Measurements from ENCODE around the gene TEX9.
"Not testable (repeated sequence)": the region's sequence is repeated elsewhere in the genome, so short reads cannot be mapped to it uniquely, and the experiment has no call there.

Gene TEX9

GRCh38 chr15:56411122-56411749 is 46.0 kb downstream of the TEX9 start:
- TF ChIP-seq ZFX (IDR thresholded peaks at IDR 0.05; ENCODE audit: borderline replicate concordance): no peak
- TF ChIP-seq, protein P1, sequence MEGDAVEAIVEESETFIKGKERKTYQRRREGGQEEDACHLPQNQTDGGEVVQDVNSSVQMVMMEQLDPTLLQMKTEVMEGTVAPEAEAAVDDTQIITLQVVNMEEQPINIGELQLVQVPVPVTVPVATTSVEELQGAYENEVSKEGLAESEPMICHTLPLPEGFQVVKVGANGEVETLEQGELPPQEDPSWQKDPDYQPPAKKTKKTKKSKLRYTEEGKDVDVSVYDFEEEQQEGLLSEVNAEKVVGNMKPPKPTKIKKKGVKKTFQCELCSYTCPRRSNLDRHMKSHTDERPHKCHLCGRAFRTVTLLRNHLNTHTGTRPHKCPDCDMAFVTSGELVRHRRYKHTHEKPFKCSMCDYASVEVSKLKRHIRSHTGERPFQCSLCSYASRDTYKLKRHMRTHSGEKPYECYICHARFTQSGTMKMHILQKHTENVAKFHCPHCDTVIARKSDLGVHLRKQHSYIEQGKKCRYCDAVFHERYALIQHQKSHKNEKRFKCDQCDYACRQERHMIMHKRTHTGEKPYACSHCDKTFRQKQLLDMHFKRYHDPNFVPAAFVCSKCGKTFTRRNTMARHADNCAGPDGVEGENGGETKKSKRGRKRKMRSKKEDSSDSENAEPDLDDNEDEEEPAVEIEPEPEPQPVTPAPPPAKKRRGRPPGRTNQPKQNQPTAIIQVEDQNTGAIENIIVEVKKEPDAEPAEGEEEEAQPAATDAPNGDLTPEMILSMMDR (IDR thresholded peaks at IDR 0.05): no peak

DNA sequence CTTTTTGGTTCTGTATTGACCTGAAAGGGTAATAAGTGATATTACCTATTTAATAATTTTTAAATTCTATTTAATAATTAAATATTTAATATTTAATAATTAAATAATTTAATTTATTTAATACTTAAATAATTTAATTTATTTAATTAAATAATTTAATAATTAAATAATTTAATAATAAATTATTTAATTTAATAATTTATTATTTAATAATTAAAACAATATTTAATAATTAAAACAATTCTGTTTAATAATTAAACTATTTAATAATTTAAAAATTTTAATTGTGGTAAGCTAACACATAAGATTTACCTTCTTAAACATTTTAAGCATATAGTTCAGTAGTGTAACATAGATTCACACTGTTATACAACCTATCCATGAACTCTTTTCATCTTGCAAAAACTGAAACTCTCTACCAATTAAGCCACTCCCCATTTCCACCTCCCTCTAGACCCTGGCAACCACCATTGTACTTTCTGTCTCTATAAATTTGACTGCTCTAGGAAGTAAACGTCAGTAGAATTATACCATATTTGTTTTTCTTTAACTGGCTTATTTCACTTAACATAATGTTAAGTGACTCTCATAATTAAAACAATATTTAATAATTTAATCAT is 48.0 kb downstream of the TEX9 start:
- H3K27ac ChIP-seq: not testable (repeated sequence)

More at GRCh38 chr15:56411122-56411749, 46.0 kb downstream of the TEX9 start:
- no peak overlapping the region for H3K27ac ChIP-seq

GRCh38 chr15:56425276-56425675 is 60.0 kb downstream of the TEX9 start:
- no peak for TF ChIP-seq ZFX (IDR thresholded peaks at IDR 0.05; ENCODE audit: borderline replicate concordance)
- TF ChIP-seq, protein P1 (IDR thresholded peaks at IDR 0.05): no peak
- no peak overlapping the region for H3K27ac ChIP-seq

- H3K27ac ChIP-seq: no peak overlapping the region
- TF ChIP-seq ZFX (IDR thresholded peaks at IDR 0.05; ENCODE audit: borderline replicate concordance): no peak
- TF ChIP-seq, protein P1 (IDR thresholded peaks at IDR 0.05): no peak
Measured at GRCh38 chr15:56425976-56426375, 60.8 kb downstream of the TEX9 start.

GRCh38 chr15:56428821-56429458 is 63.7 kb downstream of the TEX9 start:
- no peak overlapping the region for H3K27ac ChIP-seq
- TF ChIP-seq, protein P1 (IDR thresholded peaks at IDR 0.05): peak; percentile 70
- TF ChIP-seq ZFX (IDR thresholded peaks at IDR 0.05; ENCODE audit: borderline replicate concordance): no peak

DNA sequence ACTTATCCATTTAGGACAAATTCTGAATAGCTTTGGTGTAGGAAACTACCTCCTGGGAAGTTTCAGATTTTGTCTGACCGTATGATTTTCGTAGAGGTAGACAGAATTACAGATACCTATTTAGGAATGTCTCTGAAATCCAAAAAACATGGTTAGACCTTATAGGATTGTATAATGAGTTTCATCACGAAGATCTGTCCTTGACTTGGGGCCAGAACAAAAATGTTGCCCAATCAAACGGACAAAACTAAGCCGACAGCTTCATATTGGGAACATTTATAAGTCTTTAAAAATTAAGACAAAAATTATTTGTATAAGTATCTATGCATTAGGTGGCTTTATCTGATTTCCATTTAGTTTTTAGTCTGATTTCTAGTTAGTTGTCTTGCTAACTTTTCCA is 67.1 kb downstream of the TEX9 start:
- TF ChIP-seq, protein P1 (IDR thresholded peaks at IDR 0.05): no peak
- TF ChIP-seq ZFX (IDR thresholded peaks at IDR 0.05; ENCODE audit: borderline replicate concordance): no peak
- no peak overlapping the region for H3K27ac ChIP-seq

- no peak for TF ChIP-seq ZFX (IDR thresholded peaks at IDR 0.05; ENCODE audit: borderline replicate concordance)
- TF ChIP-seq, protein P1 (IDR thresholded peaks at IDR 0.05): no peak
- no peak overlapping the region for H3K27ac ChIP-seq
Measured at GRCh38 chr15:56440214-56440770, 75.1 kb downstream of the TEX9 start.

Data from 22Rv1 (cell line).